Ovary (tissue), 9 donors: ENCODE results near the gene RPL18. TPM values are rescaled to one million over a fixed set of nuclear protein-coding genes. Genes with fewer than 3 reads are reported as not detected.
A peak's percentile ranks its signal among the peaks of the same experiment; 100 is the strongest.

Source experiments
- DNase-seq, 5 donors: peaks; one replicate each; pipeline ENCODE4 v3.0.0-alpha.2; 2019 to 2020
- H3K27ac ChIP-seq, 2 donors: fragments of 200-600 bp; one replicate each; pipeline versions ENCODE4 v1.5.1 to v1.8.0; 2019 to 2022
- H3K27me3 ChIP-seq: fragments of 200-600 bp; one replicate; pipeline ENCODE4 v1.8.0; 2022
- H3K36me3 ChIP-seq: fragments of 200-600 bp; sonication (generic); one replicate; pipeline ENCODE4 v1.5.1; 2019
- H3K4me1 ChIP-seq: one replicate; pipeline ENCODE4 v1.8.1; 2013; ENCODE audit warnings: mild to moderate bottlenecking, moderate library complexity; ENCODE audit not compliant: insufficient read depth
- H3K4me3 ChIP-seq: fragments of 200-600 bp; sonication (generic); one replicate; pipeline ENCODE4 v1.5.1; 2017
- H3K9me3 ChIP-seq, 2 donors: fragments of 200-600 bp in 1 of 2; sonication (generic) in 1 of 2; one replicate each; pipeline versions ENCODE4 v1.5.1 to v1.8.1; 2013 to 2019; ENCODE audit warnings: mild to moderate bottlenecking in 1 of 2, moderate library complexity in 1 of 2
- EP300 ChIP-seq: sonication (generic); formaldehyde crosslinking; IDR thresholded peaks from one replicate; pipeline ENCODE4 v1.6.1; 2017; ENCODE audit warnings: antibody characterized with exemption
- POLR2A ChIP-seq: fragments of 450-650 bp; IDR thresholded peaks from one replicate; pipeline ENCODE4 v1.6.1; 2017; ENCODE audit warnings: antibody characterized with exemption, mild to moderate bottlenecking, moderate library complexity
- WGBS, 3 donors: extraction: QIAGEN DNeasy Blood & Tissue Kit in 1 of 3; methylation state at CpG; one replicate each; pipeline versions ENCODE4 v1.1.5 to v1.1.7; 2013 to 2017; 5-methylcytosine and 5-hydroxymethylcytosine counted together
- intact Hi-C, 4 donors: fragments of 100-400 bp; cut with DNase I; formaldehyde crosslinking; loops; one replicate each; pipeline versions ENCODE4 v1.11.0 to v1.15.1; 2022 to 2023
- polyA plus RNA-seq, 2 donors: library from polyadenylated mRNA; stranded (reverse); fragments of 200-250 nt in 1 of 2; fragments of 350-450 nt in 1 of 2; fragmentation: Illumina TruSeq in 1 of 2; extraction: RNeasy Lipid Tissue Mini Kit (QIAGEN cat#74804) in 1 of 2; gene quantifications; one replicate each; pipeline ENCODE4 v1.2.3, GENCODE V29; 2013 to 2014
- total RNA-seq, 7 donors: library from RNA; depleted of rRNA in 2 of 7; stranded (reverse); fragments of >200 nt in 2 of 7; fragmentation: NEBNext Ultra II Directional in 3 of 7; extraction: Animal tissue kit (Norgen Biotek cat#: 25700) in 3 of 7; gene quantifications; one replicate each; pipeline versions ENCODE4 v1.1.0 to v1.2.4, GENCODE V29; 2016 to 2023
- TF ChIP-seq, protein P1 (sequence below), 3 donors: fragments of 450-650 bp in 2 of 3; fragments of 200-600 bp in 1 of 3; IDR thresholded peaks; one replicate each; pipeline versions ENCODE4 v1.5.1 to v1.8.0; 2016 to 2022; ENCODE audit warnings: antibody characterized with exemption in 3 of 3, mild to moderate bottlenecking in 1 of 3
- donor health status: DM: no; HTN: no; CAD: no; lungs with moderate emphysema.
- donor health status: DM: no; HTN: no; CAD: no.
- donor health status: Bipolar disorder and iron deficiency.
- donor health status: DM: yes; HTN: yes; CAD: no.
- donor health status: DM: no; HTN: no; CAD: no.
- donor health status: DM: yes; HTN: yes; CAD: no.

The RPL18 gene
- total and polyA plus RNA-seq, 9 donors = 1,780 to 8,435 (median 3,584) TPM

DNA sequence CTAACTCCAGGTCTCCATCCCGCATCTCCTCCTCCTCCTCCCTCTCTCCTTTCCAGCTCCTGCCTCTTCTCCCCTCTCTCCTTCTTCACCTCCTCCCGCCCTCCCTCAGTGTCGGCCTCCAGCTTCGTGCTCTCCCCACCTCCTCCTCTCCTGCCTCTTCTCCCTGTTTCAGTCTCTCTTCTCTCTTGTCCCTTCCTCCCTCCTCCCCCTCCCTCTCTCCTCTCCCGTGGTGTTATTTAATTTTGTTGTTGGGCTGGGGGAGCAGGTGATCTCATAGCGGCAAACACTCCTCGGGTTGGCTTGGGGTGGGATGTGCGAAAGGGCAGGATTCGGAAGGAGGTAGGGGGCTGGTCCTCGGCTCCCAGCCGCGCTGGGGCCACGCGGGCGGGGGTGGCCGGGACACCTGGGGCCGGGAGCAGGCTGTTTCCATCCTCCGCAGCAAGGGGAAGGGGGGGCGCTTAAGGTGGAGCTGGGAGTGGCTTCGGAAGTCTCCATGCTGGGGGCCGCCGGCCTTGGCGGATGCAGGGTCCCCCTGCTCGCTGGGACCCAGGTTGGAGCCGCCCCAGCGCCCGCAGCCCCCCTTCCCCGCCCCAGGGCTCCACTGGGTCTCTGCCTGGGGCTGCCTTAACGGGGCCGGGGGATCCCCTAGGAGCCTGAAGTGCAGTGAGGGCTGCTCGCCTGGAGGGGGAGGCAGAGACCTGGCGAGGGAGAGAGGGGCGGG is 27.2 kb upstream of the RPL18 start, which contains the start of gene CA11:
CA11 (minus strand) TSS at position 187 of the 721 bp plus-strand sequence. CDS start 555 bp downstream, outside the sequence.
- no peaks in the 10 kb centered on the region for H3K36me3 ChIP-seq
- H3K9me3 ChIP-seq = no peaks in the 10 kb centered on the region
- no peaks in the 10 kb centered on the region for H3K27me3 ChIP-seq
- intact Hi-C loops = loop anchor here in 2 of 4 donors (5.0 to 10.0 kb wide), 3 partner anchors 69 to 321 kb away; partner anchors contain the start of genes FTL (in 1 of the 2) and MAMSTR (in 1 of the 2)
- WGBS, 3 donors = 0% methylated on average over 30 to 33 of the region's 33 CpGs
- peak; percentile 93 to 95 (median 94) for DNase-seq
- H3K4me3 ChIP-seq = peak within 1 kb of the TSS; percentile 56
- H3K27ac ChIP-seq = peak within 1 kb of the TSS; percentile 92 to 97
- no peak for TF ChIP-seq EP300
- TF ChIP-seq, protein P1, sequence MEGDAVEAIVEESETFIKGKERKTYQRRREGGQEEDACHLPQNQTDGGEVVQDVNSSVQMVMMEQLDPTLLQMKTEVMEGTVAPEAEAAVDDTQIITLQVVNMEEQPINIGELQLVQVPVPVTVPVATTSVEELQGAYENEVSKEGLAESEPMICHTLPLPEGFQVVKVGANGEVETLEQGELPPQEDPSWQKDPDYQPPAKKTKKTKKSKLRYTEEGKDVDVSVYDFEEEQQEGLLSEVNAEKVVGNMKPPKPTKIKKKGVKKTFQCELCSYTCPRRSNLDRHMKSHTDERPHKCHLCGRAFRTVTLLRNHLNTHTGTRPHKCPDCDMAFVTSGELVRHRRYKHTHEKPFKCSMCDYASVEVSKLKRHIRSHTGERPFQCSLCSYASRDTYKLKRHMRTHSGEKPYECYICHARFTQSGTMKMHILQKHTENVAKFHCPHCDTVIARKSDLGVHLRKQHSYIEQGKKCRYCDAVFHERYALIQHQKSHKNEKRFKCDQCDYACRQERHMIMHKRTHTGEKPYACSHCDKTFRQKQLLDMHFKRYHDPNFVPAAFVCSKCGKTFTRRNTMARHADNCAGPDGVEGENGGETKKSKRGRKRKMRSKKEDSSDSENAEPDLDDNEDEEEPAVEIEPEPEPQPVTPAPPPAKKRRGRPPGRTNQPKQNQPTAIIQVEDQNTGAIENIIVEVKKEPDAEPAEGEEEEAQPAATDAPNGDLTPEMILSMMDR (IDR thresholded peaks at IDR 0.05) = peak; percentile 94 to 95 (median 94)
- peak; percentile 71 for TF ChIP-seq POLR2A
- peaks cover 4% of the 10 kb centered on the region for H3K4me1 ChIP-seq

- Histone ChIP-seq H3K4me1 (peaks cover 4% of the 10 kb centered on the region), H3K27ac (peak overlapping the region; percentile 92 to 97), H3K9me3 (no peaks in the 10 kb centered on the region), H3K27me3 (no peaks in the 10 kb centered on the region), H3K4me3 (peak overlapping the region; percentile 56), H3K36me3 (no peaks in the 10 kb centered on the region)
- WGBS, 3 donors = 1 to 2% (median 2%) methylated on average over 6 of the region's 6 CpGs
- intact Hi-C loops = loop anchor here in 2 of 4 donors (5.0 to 10.0 kb wide), 3 partner anchors 69 to 322 kb away; partner anchors contain the start of genes FTL (in 1 of the 2) and MAMSTR (in 1 of the 2)
- DNase-seq = peak in 1 of 5 donors; percentile 35
- no peak for TF ChIP-seq POLR2A
- TF ChIP-seq EP300 = no peak
- TF ChIP-seq, protein P1 (IDR thresholded peaks at IDR 0.05) = no peak
These were observed 26.6 kb upstream of the RPL18 start for GRCh38 chr19:48645620-48646000.

GRCh38 chr19:48644839-48645619 is 26.1 kb upstream of the RPL18 start:
- no peaks in the 10 kb centered on the region for H3K36me3 ChIP-seq
- H3K27ac ChIP-seq = peak overlapping the region; percentile 92 to 97
- H3K9me3 ChIP-seq = no peaks in the 10 kb centered on the region
- H3K4me3 ChIP-seq = peak overlapping the region; percentile 56
- DNase-seq = peak; percentile 79 to 87 (median 82)
- H3K27me3 ChIP-seq = no peaks in the 10 kb centered on the region
- TF ChIP-seq, protein P1 (IDR thresholded peaks at IDR 0.05) = no peak
- TF ChIP-seq POLR2A = peak; percentile 39
- peaks cover 4% of the 10 kb centered on the region for H3K4me1 ChIP-seq
- intact Hi-C loops = loop anchor here in 2 of 4 donors (5.0 to 10.0 kb wide), 3 partner anchors 70 to 322 kb away; partner anchors contain the start of genes FTL (in 1 of the 2) and MAMSTR (in 1 of the 2)
- 1 to 3% (median 1%) methylated on average over 25 of the region's 25 CpGs for WGBS, 3 donors

GRCh38 chr19:48644355-48644754 is 25.4 kb upstream of the RPL18 start:
- TF ChIP-seq EP300 (no peak), POLR2A (no peak)
- TF ChIP-seq, protein P1 (IDR thresholded peaks at IDR 0.05) = no peak
- Histone ChIP-seq H3K9me3 (no peaks in the 10 kb centered on the region), H3K27me3 (no peaks in the 10 kb centered on the region), H3K4me3 (no peak overlapping the region), H3K27ac (peak overlapping the region; percentile 92 to 97), H3K36me3 (no peaks in the 10 kb centered on the region), H3K4me1 (peaks cover 4% of the 10 kb centered on the region)
- 38 to 54% (median 45%) methylated on average over 4 of the region's 4 CpGs for WGBS, 3 donors
- DNase-seq = no peak
- intact Hi-C loops = loop anchor here in 1 of 4 donors (10.0 kb wide), 1 partner anchor 70 kb away; the partner anchor contains the start of gene MAMSTR
